Activated CD8-positive, alpha-beta memory T cell treated with anti-CD3 and anti-CD28 coated beads, Interleukin-2, amount 50 U/mL, for 24 hours (primary cell): ENCODE measurements around the gene E4F1.
"Not testable (repeated sequence)": the region's sequence is repeated elsewhere in the genome, so short reads cannot be mapped to it uniquely, and the experiment has no call there.

ENCODE experiments used
- DNase-seq: peaks from one replicate; pipeline ENCODE4 v3.0.0-alpha.2; 2020; ENCODE audit errors: extremely low read depth

The E4F1 gene

DNA sequence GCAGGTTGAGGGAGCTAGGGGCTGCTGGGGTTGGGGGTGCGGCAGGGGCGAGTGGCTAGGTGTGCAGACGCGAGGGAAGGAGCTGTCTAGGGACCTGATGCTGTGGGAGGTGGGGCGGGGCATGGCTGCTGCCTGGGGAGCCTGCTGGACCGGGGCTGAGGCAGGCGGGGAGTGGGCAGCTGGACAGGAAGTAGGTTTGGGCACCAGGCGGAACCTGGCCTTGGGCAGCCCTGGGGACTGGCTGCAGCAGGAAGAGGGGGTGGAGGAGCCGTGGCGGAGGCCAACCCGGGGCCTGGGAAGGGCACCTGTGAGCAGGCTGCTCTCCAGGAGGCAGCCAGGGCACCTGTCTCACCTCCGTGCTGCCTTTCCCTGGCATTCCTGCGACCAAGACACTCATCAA is 7.0 kb downstream of the E4F1 start:
- DNase-seq, result no peak

DNA sequence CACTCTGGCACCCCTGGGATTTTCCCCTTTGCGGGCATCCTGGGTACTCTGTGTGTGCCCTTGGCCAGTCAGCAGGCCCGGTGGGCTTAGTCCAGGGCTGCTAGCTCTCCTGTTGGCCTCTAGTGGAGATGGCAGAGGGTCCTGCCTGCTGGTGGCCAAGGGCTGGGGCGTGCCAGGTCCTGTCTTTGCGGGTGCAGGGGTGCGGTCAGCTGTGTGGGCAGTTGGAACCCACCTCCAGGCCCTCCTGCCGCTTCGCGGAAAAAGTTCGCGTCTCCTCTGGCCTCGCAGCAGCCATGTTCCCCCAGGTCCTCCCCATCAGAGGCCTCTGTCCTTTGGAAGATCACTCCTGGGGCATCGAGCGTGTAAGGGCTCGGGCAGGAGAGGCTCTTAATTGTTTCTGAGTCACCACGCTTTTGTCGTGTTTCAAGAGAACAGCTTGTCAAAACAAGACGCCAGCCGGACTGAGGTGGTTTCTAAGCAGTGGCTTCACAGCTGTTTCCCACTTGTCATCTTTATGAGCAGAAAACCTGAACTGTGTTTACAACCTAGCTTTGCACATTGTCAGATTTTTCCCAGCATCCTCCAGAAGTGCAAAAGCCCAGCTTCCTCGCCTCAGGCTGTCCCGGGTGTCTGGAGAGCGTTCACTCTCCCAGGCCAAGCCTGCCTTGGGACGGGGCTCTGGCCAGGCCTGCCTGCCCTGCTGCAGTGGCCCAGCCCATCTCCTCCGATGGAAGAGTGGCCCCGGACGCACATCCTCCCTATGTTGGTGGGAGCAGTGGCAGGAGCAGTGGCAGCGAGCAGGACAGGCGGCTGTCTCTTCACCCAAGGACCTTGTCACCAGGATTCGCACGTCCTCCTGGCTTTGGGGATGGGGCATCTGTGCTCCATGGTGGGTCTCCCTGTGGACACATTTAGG is 7.9 kb downstream of the E4F1 start:
- DNase-seq, result no peak

DNA sequence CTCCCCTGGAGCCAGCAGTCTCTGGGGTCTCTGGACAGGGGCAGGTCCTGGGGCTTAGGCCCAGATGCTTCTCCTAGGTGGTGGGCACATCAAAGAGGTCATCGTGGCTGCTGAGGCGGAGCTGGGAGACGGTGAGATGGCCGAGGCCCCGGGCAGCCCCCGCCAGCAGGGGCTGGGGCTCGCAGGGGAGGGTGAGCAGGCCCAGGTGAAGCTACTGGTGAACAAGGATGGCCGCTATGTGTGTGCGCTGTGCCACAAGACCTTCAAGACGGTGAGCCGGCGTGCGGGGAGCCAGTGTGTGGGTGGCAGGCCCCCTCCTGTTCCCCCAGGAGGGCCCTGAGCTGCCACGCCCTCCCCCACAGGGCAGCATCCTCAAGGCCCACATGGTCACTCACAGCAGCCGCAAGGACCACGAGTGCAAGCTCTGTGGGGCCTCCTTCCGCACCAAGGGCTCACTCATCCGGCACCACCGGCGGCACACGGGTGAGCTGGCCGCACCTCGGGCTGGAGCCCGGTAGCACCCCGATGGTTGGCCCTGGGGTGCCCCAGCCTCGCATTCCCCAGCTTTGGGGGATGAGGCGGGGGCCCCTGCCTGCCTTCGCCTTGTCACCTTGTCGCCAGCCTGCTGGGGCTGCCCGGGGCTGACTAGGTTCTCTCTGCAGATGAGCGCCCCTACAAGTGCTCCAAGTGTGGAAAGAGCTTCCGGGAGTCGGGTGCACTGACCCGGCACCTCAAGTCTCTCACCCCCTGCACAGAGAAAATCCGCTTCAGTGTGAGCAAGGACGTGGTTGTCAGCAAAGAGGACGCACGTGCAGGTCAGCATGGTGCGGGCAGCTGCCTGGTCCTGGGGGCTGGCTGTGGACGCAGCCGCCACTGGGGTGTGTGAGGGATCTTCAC is 9.0 kb downstream of the E4F1 start:
- DNase-seq, result no peak

DNA sequence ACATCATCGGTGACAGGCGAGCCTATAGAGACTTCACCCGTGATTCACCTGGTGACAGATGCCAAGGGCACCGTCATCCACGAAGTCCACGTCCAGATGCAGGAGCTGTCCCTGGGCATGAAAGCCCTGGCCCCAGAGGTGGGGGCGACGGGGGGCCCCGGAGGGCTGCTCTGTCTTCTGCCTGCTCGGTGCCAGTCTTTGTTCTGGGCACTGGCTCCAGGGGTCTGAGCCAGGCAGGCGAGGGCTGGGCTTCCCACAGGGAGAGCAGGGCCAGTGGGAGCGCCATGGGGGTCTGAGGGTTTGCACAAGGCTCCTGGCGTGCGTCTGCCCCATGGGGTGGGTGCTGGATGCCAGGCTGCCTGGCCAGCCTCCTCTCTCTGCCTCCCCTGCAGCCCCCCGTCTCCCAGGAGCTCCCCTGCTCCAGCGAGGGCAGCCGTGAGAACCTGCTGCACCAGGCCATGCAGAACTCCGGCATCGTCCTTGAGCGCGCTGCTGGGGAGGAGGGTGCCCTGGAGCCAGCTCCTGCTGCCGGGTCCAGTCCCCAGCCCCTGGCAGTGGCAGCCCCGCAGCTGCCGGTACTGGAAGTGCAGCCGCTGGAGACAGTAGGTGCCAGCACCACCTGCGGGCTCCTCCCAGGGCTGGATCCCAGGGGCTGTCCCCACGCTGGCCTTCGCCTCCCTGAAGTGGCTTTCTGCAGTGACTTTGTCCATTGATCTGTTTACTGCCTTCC is 9.8 kb downstream of the E4F1 start:
- no peak for DNase-seq

DNA sequence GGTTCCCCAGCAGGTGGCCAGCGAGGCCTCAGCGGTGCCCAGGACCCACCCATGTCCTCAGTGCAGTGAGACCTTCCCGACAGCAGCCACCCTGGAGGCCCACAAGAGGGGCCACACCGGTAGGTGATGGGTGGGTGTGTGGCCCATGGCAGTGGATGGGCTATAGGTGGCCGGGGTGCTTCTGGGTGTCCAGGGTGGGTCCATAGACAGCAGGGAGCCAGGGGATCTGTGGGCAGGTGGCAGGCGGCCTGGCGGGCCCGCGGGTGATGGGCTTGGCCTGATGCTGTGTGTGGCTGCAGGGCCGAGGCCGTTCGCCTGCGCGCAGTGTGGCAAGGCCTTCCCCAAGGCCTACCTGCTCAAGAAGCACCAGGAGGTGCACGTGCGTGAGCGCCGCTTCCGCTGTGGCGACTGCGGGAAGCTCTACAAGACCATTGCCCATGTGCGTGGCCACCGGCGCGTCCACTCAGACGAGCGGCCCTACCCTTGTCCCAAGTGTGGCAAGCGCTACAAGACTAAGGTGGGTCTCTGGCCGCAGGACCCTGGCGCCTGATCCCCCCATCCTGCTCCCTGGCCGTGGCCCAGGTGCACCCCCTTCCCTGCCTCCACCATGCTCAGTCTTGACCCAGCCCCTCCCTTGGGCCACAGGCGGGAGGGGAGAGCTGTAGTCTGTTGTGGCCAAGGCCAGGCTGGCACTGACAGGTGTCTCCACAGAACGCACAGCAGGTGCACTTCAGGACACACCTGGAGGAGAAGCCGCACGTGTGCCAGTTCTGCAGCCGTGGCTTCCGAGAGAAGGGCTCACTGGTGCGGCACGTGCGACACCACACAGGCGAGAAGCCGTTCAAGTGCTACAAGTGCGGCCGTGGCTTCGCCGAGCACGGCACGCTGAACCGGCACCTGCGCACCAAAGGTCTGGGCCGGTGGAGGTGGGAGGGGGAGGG is 10.8 kb downstream of the E4F1 start:
- DNase-seq, result no peak

DNA sequence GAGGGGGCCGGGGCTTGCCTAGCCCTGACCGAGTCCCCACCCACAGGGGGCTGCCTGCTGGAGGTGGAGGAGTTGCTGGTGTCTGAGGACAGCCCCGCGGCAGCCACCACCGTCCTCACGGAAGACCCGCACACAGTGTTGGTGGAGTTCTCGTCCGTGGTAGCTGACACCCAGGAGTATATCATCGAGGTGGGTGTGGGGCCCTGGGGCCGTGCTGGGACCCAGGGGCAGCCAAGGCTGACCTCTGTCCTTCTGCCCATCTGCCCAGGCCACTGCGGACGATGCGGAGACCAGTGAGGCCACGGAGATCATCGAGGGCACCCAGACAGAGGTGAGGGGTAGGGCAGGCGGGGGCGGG is 11.4 kb downstream of the E4F1 start:
- no peak for DNase-seq

DNA sequence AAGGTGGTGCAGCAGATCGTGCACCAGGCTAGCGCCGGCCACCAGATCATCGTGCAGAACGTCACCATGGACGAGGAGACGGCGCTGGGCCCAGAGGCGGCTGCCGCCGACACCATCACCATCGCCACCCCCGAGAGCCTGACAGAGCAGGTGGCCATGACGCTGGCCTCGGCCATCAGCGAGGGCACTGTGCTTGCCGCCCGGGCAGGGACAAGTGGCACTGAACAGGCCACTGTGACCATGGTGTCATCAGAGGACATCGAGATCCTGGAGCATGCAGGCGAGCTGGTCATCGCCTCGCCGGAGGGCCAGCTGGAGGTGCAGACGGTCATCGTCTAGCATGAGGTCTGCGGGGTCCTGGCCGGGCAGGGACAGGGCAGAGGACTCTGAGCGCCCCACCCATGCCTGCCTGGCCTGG is 11.9 kb downstream of the E4F1 start:
- DNase-seq, result no peak

DNA sequence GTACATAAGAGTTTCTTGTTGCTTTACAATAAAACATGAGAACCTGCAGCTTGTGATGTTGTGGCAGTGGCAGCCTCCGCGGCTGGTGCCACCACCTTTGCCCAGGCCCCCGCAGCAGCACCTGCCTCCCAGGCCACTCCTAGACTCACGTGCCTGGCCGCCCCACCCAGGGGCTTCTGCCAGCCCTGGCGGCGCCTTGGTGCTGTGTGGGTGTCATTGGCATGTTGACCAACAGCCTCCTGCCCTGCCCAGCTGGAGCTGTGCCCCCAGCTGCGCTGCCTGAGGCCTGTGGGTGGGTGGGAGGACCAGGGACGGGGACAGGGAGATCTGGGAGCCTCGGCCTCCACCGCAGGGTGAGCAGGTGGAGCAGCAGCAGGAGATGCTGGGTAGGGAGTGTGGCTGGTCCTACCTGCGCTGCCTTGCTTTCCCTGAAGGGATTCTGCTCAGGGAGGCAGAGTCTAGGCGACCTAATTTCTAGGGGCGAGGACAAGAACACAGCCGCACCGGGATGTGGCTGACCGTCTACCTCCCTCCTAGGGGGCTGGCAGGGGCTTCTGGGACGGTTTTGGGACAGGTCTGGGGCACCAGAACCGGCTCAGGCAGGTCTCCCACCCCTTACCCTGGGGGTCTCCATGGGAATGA is 12.4 kb downstream of the E4F1 start:
- no peak for DNase-seq

DNA sequence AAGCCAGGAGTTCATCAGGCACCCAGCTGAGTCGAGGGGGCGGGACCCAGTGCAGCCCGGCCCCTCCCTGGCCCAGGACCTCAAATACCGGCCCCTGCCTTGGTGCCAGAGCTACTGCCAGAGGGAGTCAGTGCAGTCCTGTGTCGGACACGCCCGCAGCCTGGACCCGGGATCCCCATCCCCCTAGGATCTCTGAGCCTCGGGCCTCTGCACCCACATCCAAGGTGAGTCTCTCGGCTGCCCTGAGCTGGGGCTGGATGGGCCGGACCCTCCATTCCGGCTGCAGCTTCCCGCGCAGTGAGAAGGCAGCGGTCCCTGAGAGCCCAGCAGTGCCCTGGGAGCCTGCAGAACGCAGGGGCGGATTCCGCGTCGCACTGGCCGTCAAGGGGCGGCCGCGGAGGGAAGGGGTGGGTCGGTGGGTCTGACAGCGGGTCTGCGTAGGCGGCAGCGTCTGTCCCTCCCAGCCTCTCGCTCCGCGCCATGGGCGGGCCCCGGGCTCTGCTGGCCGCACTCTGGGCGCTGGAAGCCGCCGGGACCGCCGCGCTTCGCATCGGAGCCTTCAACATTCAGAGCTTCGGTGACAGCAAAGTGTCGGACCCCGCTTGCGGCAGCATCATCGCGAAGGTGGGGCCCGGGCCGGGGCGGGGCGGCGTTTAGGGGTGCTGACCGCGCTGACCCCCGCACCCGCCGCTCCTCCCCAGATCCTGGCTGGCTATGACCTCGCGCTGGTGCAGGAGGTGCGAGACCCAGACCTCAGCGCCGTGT is 13.1 kb downstream of the E4F1 start, which contains the start of gene DNASE1L2:
Gene DNASE1L2 (plus strand): TSS at position 108 of the 765 bp plus-strand sequence. CDS start 373 bp downstream, at position 481.
- no peak for DNase-seq

DNA sequence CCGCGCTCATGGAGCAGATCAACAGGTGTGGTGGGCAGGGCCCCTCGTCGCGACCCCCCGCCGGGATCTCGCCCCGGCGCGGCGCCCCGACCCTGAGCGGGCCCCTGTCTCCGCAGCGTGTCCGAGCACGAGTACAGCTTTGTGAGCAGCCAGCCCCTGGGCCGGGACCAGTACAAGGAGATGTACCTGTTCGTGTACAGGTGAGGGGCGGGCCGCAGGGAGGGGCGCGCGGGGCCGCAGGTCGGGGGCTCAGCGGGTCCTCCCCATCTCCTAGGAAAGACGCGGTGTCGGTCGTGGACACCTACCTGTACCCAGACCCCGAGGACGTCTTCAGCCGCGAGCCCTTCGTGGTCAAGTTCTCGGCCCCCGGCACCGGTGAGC is 13.7 kb downstream of the E4F1 start:
- DNase-seq, result no peak

DNA sequence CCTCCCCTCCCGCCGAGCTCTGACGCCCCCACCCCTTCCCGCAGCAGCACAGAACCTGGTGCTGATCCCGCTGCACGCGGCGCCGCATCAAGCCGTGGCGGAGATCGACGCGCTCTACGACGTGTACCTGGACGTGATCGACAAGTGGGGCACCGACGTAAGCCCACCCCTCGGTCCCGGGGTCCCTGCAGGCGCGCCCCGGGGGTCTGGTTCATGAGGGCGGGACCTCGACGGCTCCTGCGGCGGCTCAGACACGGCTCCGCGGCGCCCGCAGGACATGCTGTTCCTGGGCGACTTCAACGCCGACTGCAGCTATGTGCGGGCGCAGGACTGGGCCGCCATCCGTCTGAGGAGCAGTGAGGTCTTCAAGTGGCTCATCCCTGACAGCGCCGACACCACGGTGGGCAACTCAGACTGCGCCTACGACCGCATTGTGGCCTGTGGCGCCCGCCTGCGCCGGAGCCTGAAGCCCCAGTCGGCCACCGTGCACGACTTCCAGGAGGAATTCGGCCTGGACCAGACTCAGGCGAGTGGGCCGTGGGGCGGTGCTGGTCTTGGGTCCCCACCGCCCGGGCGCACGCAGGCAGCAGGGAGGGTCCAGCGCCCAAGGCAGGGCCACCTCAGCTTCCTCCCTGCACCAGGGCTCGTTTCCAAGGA is 14.2 kb downstream of the E4F1 start:
- DNase-seq, result no peak

DNA sequence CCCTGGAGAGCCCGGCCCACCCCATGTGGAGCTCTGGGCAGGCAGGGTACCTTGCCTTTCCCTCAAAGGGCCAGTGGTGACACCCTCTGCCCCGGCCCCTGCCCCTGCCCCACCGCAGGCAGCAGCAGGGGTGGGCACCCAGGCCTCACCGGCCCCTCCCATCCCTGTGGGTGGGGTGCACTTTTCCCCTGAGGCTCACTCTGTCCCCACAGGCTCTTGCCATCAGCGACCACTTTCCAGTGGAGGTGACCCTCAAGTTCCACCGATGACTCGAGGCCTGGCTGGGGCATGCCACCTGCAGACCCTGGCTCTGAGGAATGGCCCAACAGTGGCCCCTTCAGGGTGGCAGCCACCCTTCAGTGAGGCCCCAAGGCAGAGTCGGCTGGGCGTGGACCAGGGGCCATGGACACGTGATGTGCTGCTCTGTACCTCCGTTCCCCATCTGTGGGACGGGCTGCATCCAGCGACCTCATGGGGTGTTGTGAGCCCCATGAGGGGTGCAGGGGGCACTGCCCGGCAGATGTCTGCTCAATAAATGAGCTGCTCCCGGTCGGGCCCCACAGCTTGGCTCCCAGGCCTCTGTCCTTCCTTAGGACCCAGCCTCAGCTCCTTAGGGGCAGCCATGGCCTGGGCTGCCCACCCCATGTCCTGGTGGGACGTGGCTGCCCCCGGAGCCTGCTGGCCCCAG is 14.9 kb downstream of the E4F1 start:
- no peak for DNase-seq

DNA sequence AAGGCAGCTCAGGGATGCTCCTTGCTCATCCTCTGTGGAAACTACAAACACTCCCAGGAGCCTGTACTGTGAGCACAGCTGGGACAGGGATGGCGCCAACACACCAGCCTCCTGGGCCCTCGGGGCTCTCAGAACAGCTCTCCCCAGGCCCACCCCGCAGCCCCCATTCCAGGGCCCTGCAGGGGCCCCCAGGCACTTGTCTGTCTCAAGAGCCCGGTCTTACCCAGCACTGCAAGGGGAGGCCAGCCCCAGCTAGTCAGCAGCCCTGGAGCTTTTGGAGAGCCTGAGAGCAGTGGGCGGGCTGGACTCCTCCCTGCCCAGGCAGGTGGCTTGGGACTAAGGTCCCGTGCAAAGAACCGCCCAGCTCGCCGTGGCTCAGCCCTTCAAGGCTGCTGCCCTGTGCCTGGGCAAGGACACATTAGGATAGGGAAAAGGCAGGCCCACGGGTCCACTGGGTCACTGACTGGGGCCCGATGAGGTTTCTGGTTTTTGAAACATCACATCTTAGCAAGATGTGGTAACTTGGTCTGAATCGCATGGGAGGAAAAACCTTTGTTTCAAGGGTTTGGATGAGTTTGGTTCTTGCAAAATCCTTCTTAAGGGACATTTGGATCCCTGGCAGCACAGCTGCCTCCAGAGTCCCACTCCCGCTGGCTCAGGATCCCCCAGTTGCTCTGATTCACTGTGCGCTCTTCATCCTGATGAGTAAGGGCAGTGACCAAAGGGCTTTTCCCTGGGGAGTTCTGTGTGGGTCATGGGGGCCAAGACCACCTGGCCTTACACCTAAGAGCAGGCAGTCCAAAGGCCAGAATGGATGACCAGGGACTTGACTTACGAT is 15.7 kb downstream of the E4F1 start:
- no peak for DNase-seq

DNA sequence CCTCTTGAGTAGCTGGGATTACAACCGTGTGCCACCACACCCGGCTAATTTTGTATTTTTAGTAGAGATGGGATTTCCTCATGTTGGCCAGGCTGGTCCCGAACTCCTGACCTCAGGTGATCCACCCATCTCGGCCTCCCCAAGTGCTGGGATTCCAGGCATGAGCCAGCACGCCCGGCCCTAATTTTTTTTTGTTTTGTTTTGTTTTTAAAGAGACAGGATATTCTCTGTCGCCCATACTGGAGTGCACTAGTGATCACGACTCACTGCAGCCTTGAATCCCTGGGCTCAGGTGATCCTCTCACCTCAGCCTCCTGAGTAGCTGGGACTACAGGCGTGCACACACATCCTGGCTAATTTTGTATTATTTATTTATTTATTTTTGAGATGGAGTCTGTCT is 16.9 kb downstream of the E4F1 start:
- DNase-seq, result not testable (repeated sequence)

DNA sequence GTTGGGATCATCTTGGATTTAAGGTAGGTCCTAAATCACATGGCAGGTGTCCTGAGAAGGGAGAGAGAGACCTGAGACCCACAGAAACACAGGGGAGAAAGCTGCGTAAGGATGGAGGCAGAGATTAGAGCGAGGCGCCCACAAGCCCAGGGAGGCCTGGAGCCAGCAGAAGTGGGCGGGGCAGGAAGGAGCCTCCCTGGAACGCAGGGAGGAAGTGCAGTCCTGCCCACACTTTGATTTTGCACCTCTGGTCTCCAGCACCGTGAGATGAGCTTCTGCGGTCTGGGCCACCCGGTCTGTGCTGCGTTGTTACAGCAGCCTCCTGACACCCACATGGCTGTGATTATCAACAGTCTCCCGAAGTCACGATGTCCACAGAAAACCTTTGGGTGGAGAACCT is 19.2 kb downstream of the E4F1 start:
- DNase-seq, result no peak

DNA sequence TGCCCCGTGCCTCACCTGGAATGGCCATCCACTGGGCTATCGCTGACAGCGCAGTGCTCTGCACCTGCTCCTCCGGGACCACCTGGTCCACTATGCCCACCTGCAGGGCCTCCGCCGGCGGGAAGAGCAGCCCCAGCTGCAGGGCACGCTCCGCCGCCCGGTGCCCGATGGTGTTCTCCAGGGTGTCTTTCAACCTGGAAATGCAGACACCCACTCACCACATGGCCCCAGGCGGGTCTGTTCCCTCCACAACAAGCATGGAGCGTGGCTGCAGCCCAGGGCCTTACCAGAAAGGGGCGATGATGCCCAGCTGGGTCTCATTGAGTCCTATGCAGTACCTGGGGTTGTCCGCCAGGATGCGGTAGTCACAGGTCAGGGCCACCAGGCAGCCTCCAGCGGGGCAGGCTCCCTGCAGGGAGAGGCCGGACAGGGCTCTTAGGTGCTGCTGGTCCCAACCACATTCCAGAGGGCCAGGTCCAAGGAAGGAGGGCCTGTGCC is 19.7 kb downstream of the E4F1 start:
- no peak for DNase-seq

DNA sequence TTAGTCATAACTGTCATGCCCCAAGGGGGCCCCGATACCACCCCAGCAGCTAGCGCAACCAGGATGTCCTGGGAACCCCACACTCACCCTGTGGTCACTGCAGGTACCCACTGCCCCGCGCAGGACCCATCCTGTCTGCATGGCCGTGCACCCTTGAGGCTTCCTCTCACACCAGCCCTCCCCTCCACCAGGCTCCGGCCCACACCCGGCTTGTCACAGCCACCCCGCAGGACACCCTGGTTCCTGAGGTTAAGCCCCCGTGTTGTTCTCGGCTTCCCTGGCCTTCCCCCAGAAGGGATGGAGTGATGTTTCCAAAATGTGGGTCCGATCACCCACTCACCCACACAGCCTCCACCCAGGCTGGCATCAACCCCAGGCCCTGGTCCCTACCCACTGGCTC is 20.4 kb downstream of the E4F1 start:
- no peak for DNase-seq
